ENCODE results near the gene CYP1A1. TPM values are rescaled to one million over a fixed set of nuclear protein-coding genes. Genes with fewer than 3 reads are reported as not detected.

The CYP1A1 gene
- total and polyA plus RNA-seq, 4 donors, result 0.19 to 4.4 (median 1.2) TPM

DNA sequence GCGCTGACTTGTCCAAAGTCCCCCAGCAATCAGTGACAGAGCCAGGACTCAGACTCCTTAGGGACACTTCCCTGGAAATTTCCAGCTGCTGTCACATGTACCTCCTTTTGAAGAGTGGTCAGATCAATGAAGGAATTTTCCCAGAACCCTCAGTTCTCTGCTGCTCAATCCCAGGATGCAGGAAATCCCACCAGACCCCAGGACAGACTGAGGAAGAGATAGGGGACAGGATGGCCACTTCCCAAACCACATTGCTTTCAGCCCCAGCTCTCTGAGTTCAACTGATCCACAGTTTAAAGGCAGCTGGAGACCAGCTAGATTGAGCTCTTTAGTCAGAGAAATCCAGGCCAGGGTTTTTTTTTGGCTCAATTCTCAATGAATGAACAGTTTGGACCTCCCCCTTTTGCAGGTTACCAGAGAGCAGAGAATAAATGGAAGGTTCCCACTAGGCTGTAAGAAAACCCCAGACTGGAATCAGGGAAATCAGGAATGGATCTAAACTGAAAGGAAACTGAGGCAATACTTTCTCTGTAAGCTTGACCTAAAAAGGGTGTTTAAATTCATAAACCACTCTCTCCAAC lies 1.5 kb downstream of the CYP1A1 start (continued):
- TF ChIP-seq, protein P1, sequence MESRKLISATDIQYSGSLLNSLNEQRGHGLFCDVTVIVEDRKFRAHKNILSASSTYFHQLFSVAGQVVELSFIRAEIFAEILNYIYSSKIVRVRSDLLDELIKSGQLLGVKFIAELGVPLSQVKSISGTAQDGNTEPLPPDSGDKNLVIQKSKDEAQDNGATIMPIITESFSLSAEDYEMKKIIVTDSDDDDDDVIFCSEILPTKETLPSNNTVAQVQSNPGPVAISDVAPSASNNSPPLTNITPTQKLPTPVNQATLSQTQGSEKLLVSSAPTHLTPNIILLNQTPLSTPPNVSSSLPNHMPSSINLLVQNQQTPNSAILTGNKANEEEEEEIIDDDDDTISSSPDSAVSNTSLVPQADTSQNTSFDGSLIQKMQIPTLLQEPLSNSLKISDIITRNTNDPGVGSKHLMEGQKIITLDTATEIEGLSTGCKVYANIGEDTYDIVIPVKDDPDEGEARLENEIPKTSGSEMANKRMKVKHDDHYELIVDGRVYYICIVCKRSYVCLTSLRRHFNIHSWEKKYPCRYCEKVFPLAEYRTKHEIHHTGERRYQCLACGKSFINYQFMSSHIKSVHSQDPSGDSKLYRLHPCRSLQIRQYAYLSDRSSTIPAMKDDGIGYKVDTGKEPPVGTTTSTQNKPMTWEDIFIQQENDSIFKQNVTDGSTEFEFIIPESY (IDR thresholded peaks at IDR 0.05), result no peak
- no peak for TF ChIP-seq TAF1 (conservative IDR thresholded peaks at IDR 0.05)

DNA sequence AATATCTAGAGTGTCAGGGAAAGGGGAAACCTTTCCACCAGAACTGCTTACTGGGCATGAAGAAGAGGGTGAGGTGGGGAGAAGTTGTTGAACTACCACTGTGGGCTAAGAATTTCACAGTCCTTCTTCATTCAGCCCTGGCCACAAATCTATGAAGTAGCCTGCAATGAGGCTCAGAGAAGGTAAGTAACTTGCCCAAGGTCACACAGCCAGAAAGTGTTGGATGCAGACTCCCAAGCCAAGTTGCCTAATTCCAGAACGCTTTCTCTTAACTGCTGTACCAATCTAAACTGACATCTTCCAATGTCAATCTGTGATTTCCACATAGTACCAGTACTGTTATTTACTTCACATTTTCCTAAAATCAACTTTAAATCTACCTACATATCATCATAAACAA lies 2.1 kb downstream of the CYP1A1 start:
- no peak for DNase-seq (ENCODE audit: low spot score)
- Histone ChIP-seq H3K9ac (ENCODE audit: low read depth in 1 of 2, low read length in 2 of 2) (no peak overlapping the region), H3K4me1 (ENCODE audit: control insufficient read depth in 4 of 4, insufficient read depth in 4 of 4, low read length in 3 of 4) (peaks cover 3 to 28% (median 23%) of the 10 kb centered on the region in 4 donors), H3K36me3 (ENCODE audit: control insufficient read depth in 4 of 4, insufficient read depth in 3 of 4, low read depth in 1 of 4, low read length in 3 of 4) (no peaks in the 10 kb centered on the region), H3K27me3 (ENCODE audit: control insufficient read depth in 4 of 4, insufficient read depth in 4 of 4, low read length in 3 of 4) (no peaks in the 10 kb centered on the region), H3K27ac (ENCODE audit: low read depth in 1 of 2, low read length in 2 of 2) (no peak overlapping the region), H3K4me3 (ENCODE audit: low read depth in 1 of 3, low read length in 3 of 3) (no peak overlapping the region), H3K9me3 (ENCODE audit: control insufficient read depth in 4 of 4, low read length in 3 of 4) (no peaks in the 10 kb centered on the region)
- WGBS, result 37% methylated on average over 1 of the region's 1 CpG
- TF ChIP-seq EGR1 (IDR thresholded peaks at IDR 0.05; ENCODE audit: low read depth in 2 of 2) (no peak), REST (IDR thresholded peaks at IDR 0.05) (no peak), RXRA (IDR thresholded peaks at IDR 0.05) (no peak), RAD21 (IDR thresholded peaks at IDR 0.05) (no peak), HNF4G (IDR thresholded peaks at IDR 0.05) (no peak), MAX (IDR thresholded peaks at IDR 0.05) (no peak), YY1 (IDR thresholded peaks at IDR 0.05) (no peak), JUND (IDR thresholded peaks at IDR 0.05) (no peak), FOXA2 (IDR thresholded peaks at IDR 0.05) (no peak), TAF1 (conservative IDR thresholded peaks at IDR 0.05) (no peak), GABPA (IDR thresholded peaks at IDR 0.05 in 1 of 2, conservative IDR thresholded peaks at IDR 0.05 in 1 of 2) (no peak), ATF3 (IDR thresholded peaks at IDR 0.05) (no peak), NR2F2 (IDR thresholded peaks at IDR 0.05) (no peak), FOXA1 (IDR thresholded peaks at IDR 0.05) (no peak)
- TF ChIP-seq, protein P1 (IDR thresholded peaks at IDR 0.05), result no peak
- TF ChIP-seq, protein P2, sequence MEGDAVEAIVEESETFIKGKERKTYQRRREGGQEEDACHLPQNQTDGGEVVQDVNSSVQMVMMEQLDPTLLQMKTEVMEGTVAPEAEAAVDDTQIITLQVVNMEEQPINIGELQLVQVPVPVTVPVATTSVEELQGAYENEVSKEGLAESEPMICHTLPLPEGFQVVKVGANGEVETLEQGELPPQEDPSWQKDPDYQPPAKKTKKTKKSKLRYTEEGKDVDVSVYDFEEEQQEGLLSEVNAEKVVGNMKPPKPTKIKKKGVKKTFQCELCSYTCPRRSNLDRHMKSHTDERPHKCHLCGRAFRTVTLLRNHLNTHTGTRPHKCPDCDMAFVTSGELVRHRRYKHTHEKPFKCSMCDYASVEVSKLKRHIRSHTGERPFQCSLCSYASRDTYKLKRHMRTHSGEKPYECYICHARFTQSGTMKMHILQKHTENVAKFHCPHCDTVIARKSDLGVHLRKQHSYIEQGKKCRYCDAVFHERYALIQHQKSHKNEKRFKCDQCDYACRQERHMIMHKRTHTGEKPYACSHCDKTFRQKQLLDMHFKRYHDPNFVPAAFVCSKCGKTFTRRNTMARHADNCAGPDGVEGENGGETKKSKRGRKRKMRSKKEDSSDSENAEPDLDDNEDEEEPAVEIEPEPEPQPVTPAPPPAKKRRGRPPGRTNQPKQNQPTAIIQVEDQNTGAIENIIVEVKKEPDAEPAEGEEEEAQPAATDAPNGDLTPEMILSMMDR (IDR thresholded peaks at IDR 0.05; ENCODE audit: low read depth, low read length, missing input control), result no peak
